ENCODE results near the gene KIF13A.

The KIF13A gene

GRCh38 chr6:17712576-17712975 is 274.9 kb downstream of the KIF13A start:
- peak; percentile 41 for DNase-seq

- no peak for DNase-seq
Observed at GRCh38 chr6:17710331-17710730, 277.1 kb downstream of the KIF13A start.

DNA sequence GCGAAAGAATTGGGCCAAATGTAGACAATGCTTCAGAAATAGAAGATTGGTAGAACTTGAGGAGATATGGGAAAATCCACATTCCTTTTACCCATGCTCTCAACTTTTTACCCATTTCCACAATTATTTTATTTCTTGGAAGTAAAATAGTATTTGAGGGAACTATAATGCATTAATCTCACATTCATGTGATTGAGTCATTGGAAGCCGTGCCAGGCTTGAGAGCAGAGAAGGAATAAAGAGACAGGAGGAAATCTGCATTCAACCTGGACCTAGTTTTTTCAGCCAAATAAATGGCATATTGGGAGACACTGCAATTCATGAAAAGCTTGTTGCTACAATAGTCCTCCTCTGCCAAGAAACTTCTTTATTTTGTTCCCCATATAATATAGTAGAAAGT is 278.0 kb downstream of the KIF13A start:
- no peak for DNase-seq
